K562 (cell line): ENCODE results near the gene EFNA1. TPM values are rescaled to one million over a fixed set of nuclear protein-coding genes. Genes with fewer than 3 reads are reported as not detected.

Source experiments
- CSDE1 ChIP-seq, 2 experiments: fragments of 450-650 bp; IDR thresholded peaks; 2 replicates each; pipeline ENCODE4 v1.6.1; 2016; ENCODE audit warnings: mild to moderate bottlenecking in 1 of 2
- EHMT2 ChIP-seq: fragments of 450-650 bp; IDR thresholded peaks from 2 replicates; pipeline ENCODE4 v1.6.1; 2018; ENCODE audit warnings: antibody characterized with exemption
- EP300 ChIP-seq: IDR thresholded peaks from 2 replicates; pipeline ENCODE4 v1.6.1; 2012; ENCODE audit warnings: low read length, improper control_type of control experiment
- MCM7 ChIP-seq, 2 experiments: fragments of 450-650 bp; IDR thresholded peaks; 2 replicates each; pipeline ENCODE4 v1.6.1; 2016 to 2018
- NR2C1 ChIP-seq, 2 experiments: fragments of 450-650 bp; IDR thresholded peaks; 2 replicates each; pipeline ENCODE4 v1.6.1; 2017; ENCODE audit warnings: mild to moderate bottlenecking in 2 of 2, antibody characterized with exemption in 1 of 2, inconsistent platforms in 1 of 2, missing compliant biosample characterization in 1 of 2, missing genetic modification characterization in 1 of 2
- PCBP1 ChIP-seq: fragments of 200-400 bp; formaldehyde crosslinking; IDR thresholded peaks from 2 replicates; pipeline ENCODE4 v1.6.1; 2018; ENCODE audit warnings: mild to moderate bottlenecking, low read depth, low read length; ENCODE audit not compliant: poor library complexity, severe bottlenecking
- PKNOX1 ChIP-seq: fragments of 450-650 bp; IDR thresholded peaks from 2 replicates; pipeline ENCODE4 v1.6.1; 2016
- RFX5 ChIP-seq: IDR thresholded peaks from 2 replicates; pipeline ENCODE4 v1.6.1; 2011; ENCODE audit warnings: low read depth, mild to moderate bottlenecking, improper control_type of control experiment, low read length
- TEAD4 ChIP-seq, 2 experiments: sonication (generic) in 1 of 2; formaldehyde crosslinking in 1 of 2; IDR thresholded peaks; 2 replicates each; pipeline versions ENCODE4 v1.6.1 to v1.8.0; 2012 to 2022; ENCODE audit warnings: borderline replicate concordance in 1 of 2, inconsistent platforms in 1 of 2, low read length in 1 of 2, mild to moderate bottlenecking in 1 of 2, missing genetic modification reagents in 1 of 2
- THAP7 ChIP-seq: fragments of 250-450 bp; sonication (Bioruptor Pico); IDR thresholded peaks from 2 replicates; pipeline ENCODE4 v1.5.0; 2021
- TSHZ1 ChIP-seq: fragments of 250-450 bp; sonication (Bioruptor Pico); IDR thresholded peaks from 2 replicates; pipeline ENCODE4 v1.4.0; 2020; ENCODE audit warnings: mild to moderate bottlenecking, moderate library complexity
- ZNF24 ChIP-seq: fragments of 450-650 bp; IDR thresholded peaks from 2 replicates; pipeline ENCODE4 v1.6.1; 2016
- ZNF316 ChIP-seq: fragments of 450-650 bp; IDR thresholded peaks from 2 replicates; pipeline ENCODE4 v1.6.1; 2016
- ZNF609 ChIP-seq: sonication (generic); formaldehyde crosslinking; IDR thresholded peaks from 2 replicates; pipeline ENCODE4 v1.8.1; 2023; ENCODE audit warnings: missing genetic modification reagents, mild to moderate bottlenecking, borderline replicate concordance
- ZNF668 ChIP-seq: fragments of 250-450 bp; sonication (Bioruptor Pico); IDR thresholded peaks from 2 replicates; pipeline ENCODE4 v1.8.0; 2022; ENCODE audit warnings: mild to moderate bottlenecking, inconsistent platforms
- ZNF696 ChIP-seq: fragments of 250-450 bp; sonication (Bioruptor Pico); conservative IDR thresholded peaks from 2 replicates; pipeline ENCODE4 v1.4.0; 2020; ENCODE audit warnings: mild to moderate bottlenecking, moderate library complexity
- ZNF699 ChIP-seq: fragments of 250-450 bp; sonication (Bioruptor Pico); IDR thresholded peaks from 2 replicates; pipeline ENCODE4 v1.8.0; 2021; ENCODE audit warnings: mild to moderate bottlenecking, moderate library complexity; ENCODE audit not compliant: insufficient replicate concordance
- ZSCAN32 ChIP-seq: fragments of 450-650 bp; formaldehyde crosslinking; IDR thresholded peaks from 2 replicates; pipeline ENCODE4 v1.4.0; 2020; ENCODE audit warnings: mild to moderate bottlenecking, moderate library complexity
- polyA plus RNA-seq, 8 experiments: library from polyadenylated mRNA; depleted of rRNA in 4 of 8; stranded (reverse) in 5 of 8; unstranded in 3 of 8; fragments of >200 nt; fragmentation: Nextera tagmentation in 2 of 8; fragmentation: Illumina TruSeq in 1 of 8; extraction: Ambion mirVana in 2 of 8; extraction: Trizol in 1 of 8; gene quantifications; 2 replicates each; pipeline versions ENCODE4 v1.2.1 to v1.2.3, GENCODE V29; 2011 to 2014; ENCODE audit warnings: inconsistent platforms in 1 of 8, missing spikeins in 1 of 8
- total RNA-seq, 7 experiments: library from RNA; depleted of rRNA in 6 of 7; stranded (reverse); fragments of >200 nt in 6 of 7; fragmentation: Illumina TruSeq in 2 of 7; extraction: Trizol in 2 of 7; gene quantifications; 2 replicates each; pipeline versions ENCODE4 v1.2.1 to v1.2.3, GENCODE V29; 2011 to 2021; ENCODE audit warnings: low replicate concordance in 1 of 7

Gene EFNA1
- total and polyA plus RNA-seq, 9 of the 15 experiments (the other 6 are each of a cell fraction or from before 2014, with no cell fraction given) = 2.1 to 9.3 (median 3.0) TPM

GRCh38 chr1:155172732-155173477, 45.2 kb downstream of the EFNA1 start, which contains the start of gene KRTCAP2 (continued):
- TF ChIP-seq ZNF609 (CRISPR knock-in tag) (no peak; the same call in 1 of the 2 replicates), EHMT2 (no peak), PKNOX1 (no peak), EP300 (peak; percentile 42; the same call in 1 of the 2 replicates), ZNF699 (CRISPR knock-in tag) (no peak), ZNF316 (peak; percentile 10; the same call in 1 of the 2 replicates), ZNF696 (CRISPR knock-in tag) (no peak), ZNF24 (no peak), ZNF668 (CRISPR knock-in tag) (no peak), RFX5 (no peak), CSDE1 (IDR thresholded peaks at IDR 0.05) (no peak), TEAD4 (IDR thresholded peaks at IDR 0.05; ENCODE audit: low read length) (no peak), TEAD4 (CRISPR knock-in tag; IDR thresholded peaks at IDR 0.05; ENCODE audit: borderline replicate concordance) (no peak), ZSCAN32 (no peak), THAP7 (CRISPR knock-in tag) (0 out of 2 replicates have a peak, but pooled peaks have one; percentile 12), TSHZ1 (CRISPR knock-in tag) (no peak), MCM7 (IDR thresholded peaks at IDR 0.05) (no peak), NR2C1 (IDR thresholded peaks at IDR 0.05) (no peak), NR2C1 (tag; IDR thresholded peaks at IDR 0.05) (peak; percentile 42; the same call in 1 of the 2 replicates), PCBP1 (peak; percentile 66)
